ENCODE results near the gene ATXN10.
"Not testable (repeated sequence)": the region's sequence is repeated elsewhere in the genome, so short reads cannot be mapped to it uniquely, and the experiment has no call there.

Gene ATXN10

DNA sequence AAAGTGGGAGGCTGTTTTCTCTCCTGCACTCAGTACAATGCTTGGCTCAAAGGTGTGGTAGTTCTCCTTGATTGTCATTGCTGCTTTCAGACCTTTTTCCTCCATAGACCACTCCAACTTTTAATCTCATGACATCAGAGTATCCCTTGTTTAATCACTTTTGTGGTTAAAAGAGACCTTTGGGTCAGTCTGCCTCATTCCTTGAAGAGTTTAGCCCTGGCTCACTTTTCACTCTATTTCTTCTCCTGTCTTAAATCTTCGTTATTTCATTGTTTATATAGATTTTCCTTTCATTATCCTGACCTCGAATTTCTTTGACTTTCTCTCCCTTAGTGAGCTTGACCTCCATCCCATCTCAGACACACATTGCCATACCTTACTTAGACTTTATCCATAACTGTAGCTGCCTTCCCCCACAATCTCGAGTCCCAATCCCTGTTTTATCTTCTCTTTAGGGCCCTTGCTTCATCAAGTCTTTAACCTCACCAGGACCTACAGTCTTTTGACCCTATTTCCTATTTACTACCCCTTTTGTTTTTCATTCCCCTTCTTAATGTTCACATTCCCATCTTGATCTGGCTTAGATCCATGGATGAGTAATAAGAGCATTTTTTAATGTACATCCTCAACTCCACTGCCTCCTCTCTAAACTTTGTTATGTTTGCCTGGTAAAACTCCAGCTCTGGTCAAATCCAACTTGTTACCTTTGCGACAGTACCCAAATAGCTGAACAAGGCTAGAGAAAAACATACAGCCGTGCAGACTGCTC lies 9.5 kb downstream of the ATXN10 start:
- no peak for DNase-seq

DNA sequence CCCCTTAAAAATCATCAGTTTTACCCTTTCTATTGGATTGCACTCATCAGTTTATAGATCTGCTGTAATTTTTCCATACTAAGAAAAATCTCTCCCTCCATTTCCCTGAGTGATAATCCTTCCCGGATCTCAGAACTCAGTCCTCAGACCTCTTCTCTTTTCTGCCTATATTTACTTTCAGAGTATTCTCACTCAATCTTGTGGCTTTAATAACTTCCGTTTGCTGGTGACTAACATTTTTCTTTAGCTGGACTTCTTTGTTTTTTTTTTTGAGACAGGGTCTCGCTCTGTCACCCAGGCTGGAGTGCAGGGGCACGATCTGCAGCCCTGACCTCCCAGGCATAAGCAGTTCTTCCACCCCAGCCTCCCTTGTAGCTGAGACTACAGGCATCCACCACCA lies 10.4 kb downstream of the ATXN10 start:
- no peak for DNase-seq

GRCh38 chr22:45682773-45683172 lies 11.1 kb downstream of the ATXN10 start:
- not testable (repeated sequence) for DNase-seq

- DNase-seq, result no peak
Observed at GRCh38 chr22:45683248-45683647, 11.6 kb downstream of the ATXN10 start.

GRCh38 chr22:45683680-45684079 lies 12.0 kb downstream of the ATXN10 start:
- no peak for DNase-seq

- no peak for DNase-seq
Observed at GRCh38 chr22:45684169-45684568, 12.5 kb downstream of the ATXN10 start.

GRCh38 chr22:45684752-45685574 lies 13.3 kb downstream of the ATXN10 start:
- DNase-seq, result no peak

- DNase-seq, result no peak
Observed at GRCh38 chr22:45686004-45686403, 14.4 kb downstream of the ATXN10 start.

DNA sequence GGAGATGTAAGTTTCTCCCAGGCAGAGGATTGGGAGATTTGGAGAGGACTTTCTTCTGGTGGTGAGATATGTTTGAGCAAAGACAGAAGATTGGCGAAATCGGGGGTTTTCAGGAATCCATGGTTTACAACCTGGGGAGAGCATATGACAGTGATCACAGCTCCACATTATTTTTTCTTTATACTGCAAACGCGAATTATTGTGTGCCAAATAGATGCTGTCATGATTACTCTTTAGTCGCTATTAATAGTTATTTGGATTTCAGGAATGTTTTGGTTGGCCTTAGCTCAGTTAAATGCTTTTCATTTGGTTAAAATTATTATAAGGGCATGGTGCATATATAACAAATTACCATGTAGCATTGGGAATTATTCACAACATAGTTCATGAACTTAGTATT lies 15.2 kb downstream of the ATXN10 start:
- no peak for DNase-seq

DNA sequence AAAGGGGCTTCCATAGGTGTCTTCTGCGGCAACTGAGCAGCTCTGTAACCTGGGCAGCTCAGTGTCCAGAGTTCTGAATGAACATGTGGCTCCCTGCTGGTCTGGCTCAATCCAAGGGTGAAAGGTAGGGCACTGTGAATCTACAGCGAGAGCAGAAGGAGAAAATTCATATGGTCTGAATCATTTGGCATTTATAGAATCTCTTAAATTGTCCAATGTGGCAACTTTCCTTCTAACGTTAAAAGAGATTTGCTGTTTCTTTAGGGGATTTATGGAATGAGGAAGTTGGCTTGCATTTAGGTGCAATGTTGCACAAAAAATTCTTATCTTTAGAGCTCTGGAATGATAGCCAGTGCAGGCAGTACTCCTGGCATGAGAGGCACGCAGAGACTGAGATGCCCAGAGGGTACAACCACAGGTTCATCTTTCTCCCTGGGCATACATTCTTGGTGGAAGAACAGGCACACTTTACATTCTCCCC lies 17.0 kb downstream of the ATXN10 start:
- no peak for DNase-seq

- DNase-seq, result no peak
Observed at GRCh38 chr22:45689211-45689610, 17.6 kb downstream of the ATXN10 start.

DNA sequence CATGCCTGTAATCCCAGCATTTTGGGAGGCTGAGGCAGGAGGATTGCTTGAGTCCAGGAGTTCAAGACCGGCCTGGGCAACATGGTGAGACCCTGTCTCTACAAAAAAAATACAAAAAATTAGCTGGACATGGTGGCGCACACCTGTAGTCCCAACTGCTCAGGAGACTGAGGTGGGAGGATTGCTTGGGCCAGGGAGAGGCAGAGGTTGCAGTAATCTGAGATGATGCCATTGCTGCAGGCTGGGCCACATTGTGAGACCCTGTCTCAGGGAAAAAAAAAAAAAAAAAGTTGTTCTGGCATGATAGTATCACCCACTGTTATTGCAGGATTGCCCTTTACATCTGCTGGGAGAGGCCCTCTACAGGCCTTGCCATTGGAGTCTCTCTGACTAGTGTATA lies 18.4 kb downstream of the ATXN10 start:
- DNase-seq, result no peak

- DNase-seq, result no peak
Observed at GRCh38 chr22:45692549-45692948, 20.9 kb downstream of the ATXN10 start.

GRCh38 chr22:45693835-45694234 lies 22.2 kb downstream of the ATXN10 start:
- no peak for DNase-seq

GRCh38 chr22:45696227-45696626 lies 24.6 kb downstream of the ATXN10 start:
- DNase-seq, result no peak

DNA sequence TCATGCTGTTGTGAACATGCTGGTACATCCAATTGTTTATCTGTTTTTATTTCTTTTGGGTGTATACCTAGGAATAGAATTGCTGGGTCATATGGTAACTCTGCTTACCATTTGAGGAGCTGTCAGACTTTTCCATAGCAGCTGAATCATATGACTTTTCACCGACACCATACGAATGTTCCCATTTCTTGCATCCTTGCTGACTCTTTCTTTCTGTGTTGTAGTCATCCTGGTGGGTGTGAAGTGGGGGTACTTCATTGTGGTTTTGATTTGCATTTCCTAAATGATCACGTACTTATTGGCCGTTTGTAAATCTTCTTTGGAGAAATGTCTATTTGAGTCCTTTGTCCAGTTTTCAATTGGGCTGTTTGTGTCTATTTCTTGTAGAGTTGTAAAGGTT lies 26.5 kb downstream of the ATXN10 start:
- DNase-seq, result no peak

DNA sequence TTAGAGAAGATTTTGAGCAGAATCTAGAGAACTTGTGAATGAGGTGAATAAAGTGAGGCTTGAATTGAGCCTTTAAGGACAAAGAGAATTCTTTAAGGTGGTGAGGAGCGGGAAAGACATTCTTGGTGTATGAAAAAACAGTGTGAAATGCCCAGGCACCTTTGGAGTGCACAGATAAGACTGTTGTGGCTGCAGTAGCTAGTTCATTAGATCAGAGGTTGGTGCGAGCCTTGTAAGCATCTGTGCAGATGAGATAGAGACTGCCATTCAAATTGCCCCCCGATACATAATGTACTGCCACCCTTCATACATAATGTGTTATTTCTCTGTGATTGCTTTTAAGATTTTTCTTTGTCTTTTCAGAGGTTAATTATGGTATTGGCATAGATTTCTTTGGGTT lies 31.3 kb downstream of the ATXN10 start:
- DNase-seq, result no peak

- DNase-seq, result no peak
Observed at GRCh38 chr22:45703758-45704157, 32.1 kb downstream of the ATXN10 start.

DNA sequence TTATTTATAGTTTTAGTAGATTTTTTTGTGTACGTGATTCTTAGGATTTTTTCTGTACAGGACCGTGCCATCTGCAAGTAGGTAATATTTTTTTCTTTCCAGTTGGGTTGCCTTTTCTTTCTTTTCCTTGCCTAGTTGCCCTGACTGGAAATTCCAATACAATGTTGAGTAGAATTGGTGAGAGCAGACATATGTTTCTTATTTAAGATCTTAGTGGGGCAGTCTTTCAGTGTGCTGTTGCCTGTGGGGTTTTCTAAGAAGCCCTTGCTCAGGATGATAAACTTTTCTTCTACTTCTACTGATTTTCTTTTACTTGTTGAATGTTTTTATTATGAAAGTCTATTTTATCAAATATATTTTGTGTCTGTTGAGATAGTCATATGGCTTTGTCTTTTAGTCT lies 33.0 kb downstream of the ATXN10 start:
- DNase-seq, result no peak

GRCh38 chr22:45707605-45708004 lies 36.0 kb downstream of the ATXN10 start:
- no peak for DNase-seq

- no peak for DNase-seq
Observed at GRCh38 chr22:45708145-45708544, 36.5 kb downstream of the ATXN10 start.

- no peak for DNase-seq
Observed at GRCh38 chr22:45709060-45709739, 37.6 kb downstream of the ATXN10 start.

DNA sequence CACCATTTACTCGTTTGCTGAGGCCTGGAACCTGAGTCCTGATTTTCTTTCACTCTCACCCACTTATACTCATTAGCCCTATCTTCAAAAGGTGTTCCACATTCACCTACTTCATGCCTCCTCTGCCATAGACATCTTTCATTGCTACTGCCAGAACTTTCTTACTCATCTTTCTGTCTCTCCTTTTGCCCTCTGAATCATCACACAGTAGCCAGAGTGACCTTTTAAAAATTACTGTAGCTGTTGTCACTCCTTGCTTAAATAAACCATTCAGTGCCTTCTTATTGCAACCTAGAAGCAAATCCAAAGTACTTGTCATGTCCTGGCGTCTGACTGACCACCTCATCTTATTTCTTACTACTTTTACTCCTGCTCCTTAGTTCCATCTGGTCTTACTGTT lies 38.2 kb downstream of the ATXN10 start:
- no peak for DNase-seq

DNA sequence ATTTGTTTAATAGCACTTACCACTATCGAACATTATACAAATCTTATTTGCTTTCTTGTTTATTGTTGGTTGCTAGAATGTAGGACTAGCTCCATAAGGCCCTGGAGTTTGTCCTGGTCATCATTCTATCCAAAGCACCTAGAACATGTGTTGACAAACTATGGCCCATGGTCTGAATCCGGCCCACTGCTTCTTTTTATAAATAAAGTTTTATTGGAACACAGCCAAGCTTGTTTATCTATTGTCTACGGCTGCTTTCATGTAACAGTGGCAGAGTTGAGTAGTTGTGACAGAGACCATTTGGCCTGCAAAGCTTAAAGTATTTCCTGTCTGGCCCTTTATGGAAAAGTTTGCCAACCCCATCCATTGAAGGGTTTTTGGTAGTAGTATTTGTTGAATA lies 38.8 kb downstream of the ATXN10 start:
- DNase-seq, result no peak

All from NCI-H1105 treated with DMSO at 0.1 percent for 48 hours (cell line).